Calu3 (cell line): ENCODE data around the gene FBXL12. TPM values are rescaled to one million over a fixed set of nuclear protein-coding genes. Genes with fewer than 3 reads are reported as not detected.

Source experiments
- BruUV-seq: library from RNA; stranded (reverse); fragments of 400-500 nt; replicated peaks from 2 replicates; lab custom pipeline; 2021; lab: Mats Ljungman, UMichigan
- CTCF ChIA-PET: fragments of 300-600 bp; sonication (Branson Sonifier 250); formaldehyde crosslinking; loops from one replicate; lab custom pipeline; 2022; ENCODE audit warnings: antibody characterized with exemption; lab: Charles Lee
- DNase-seq: peaks from one replicate; pipeline ENCODE4 v3.0.0; 2022
- H3K27ac Mint-ChIP-seq: one replicate; pipeline ENCODE4 v1.8.0; 2022; ENCODE audit warnings: mixed read lengths; ENCODE audit not compliant: unreplicated experiment
- H3K27me3 Mint-ChIP-seq: one replicate; pipeline ENCODE4 v1.8.0; 2022; ENCODE audit warnings: mixed read lengths; ENCODE audit not compliant: unreplicated experiment
- H3K36me3 Mint-ChIP-seq: one replicate; pipeline ENCODE4 v1.8.0; 2022; ENCODE audit warnings: mild to moderate bottlenecking, moderate library complexity, mixed read lengths; ENCODE audit not compliant: insufficient read depth, unreplicated experiment
- H3K4me1 Mint-ChIP-seq: one replicate; pipeline ENCODE4 v1.8.0; 2022; ENCODE audit warnings: mild to moderate bottlenecking, low read depth, mixed read lengths; ENCODE audit not compliant: unreplicated experiment
- H3K4me3 Mint-ChIP-seq: one replicate; pipeline ENCODE4 v1.8.0; 2022; ENCODE audit warnings: mild to moderate bottlenecking, low read depth, moderate library complexity, mixed read lengths; ENCODE audit not compliant: unreplicated experiment
- H3K9me3 Mint-ChIP-seq: one replicate; pipeline ENCODE4 v1.8.0; 2022; ENCODE audit warnings: low read depth, mixed read lengths; ENCODE audit not compliant: unreplicated experiment
- CTCF ChIP-seq: fragments of 200-600 bp; IDR thresholded peaks from one replicate; pipeline ENCODE4 v1.8.0; 2022; ENCODE audit warnings: antibody characterized with exemption; ENCODE audit not compliant: unreplicated experiment
- intact Hi-C: fragments of 100-400 bp; cut with micrococcal nuclease; formaldehyde crosslinking; loops from one replicate; pipeline ENCODE4 v1.10.0; 2022; ENCODE audit not compliant: unreplicated experiment
- total RNA-seq: library from RNA; stranded (reverse); gene quantifications from 2 replicates; pipeline ENCODE4 v1.2.3, GENCODE V29; 2022

Gene FBXL12
- total RNA-seq, 1 experiment from 2014 or later, result 20.7 TPM

- no TSS peak for BruUV-seq
- intact Hi-C loops, result no loop called here
- peak overlapping the region; percentile 82 for H3K4me3 Mint-ChIP-seq
- no peaks in the 10 kb centered on the region for H3K9me3 Mint-ChIP-seq
- H3K27ac Mint-ChIP-seq, result no peak overlapping the region
- DNase-seq, result no peak
- TF ChIP-seq CTCF, result no peak
- CTCF ChIA-PET, result interaction anchor here (0.5 kb wide), 1 partner anchor 253 kb away, joined by 3 read pairs; no protein-coding TSS in a partner anchor
- peaks cover 40% of the 10 kb centered on the region for H3K36me3 Mint-ChIP-seq
- no peaks in the 10 kb centered on the region for H3K27me3 Mint-ChIP-seq
- peaks cover 6% of the 10 kb centered on the region for H3K4me1 Mint-ChIP-seq
These were observed 16.6 kb upstream of the FBXL12 start for GRCh38 chr19:9835507-9835949.

DNA sequence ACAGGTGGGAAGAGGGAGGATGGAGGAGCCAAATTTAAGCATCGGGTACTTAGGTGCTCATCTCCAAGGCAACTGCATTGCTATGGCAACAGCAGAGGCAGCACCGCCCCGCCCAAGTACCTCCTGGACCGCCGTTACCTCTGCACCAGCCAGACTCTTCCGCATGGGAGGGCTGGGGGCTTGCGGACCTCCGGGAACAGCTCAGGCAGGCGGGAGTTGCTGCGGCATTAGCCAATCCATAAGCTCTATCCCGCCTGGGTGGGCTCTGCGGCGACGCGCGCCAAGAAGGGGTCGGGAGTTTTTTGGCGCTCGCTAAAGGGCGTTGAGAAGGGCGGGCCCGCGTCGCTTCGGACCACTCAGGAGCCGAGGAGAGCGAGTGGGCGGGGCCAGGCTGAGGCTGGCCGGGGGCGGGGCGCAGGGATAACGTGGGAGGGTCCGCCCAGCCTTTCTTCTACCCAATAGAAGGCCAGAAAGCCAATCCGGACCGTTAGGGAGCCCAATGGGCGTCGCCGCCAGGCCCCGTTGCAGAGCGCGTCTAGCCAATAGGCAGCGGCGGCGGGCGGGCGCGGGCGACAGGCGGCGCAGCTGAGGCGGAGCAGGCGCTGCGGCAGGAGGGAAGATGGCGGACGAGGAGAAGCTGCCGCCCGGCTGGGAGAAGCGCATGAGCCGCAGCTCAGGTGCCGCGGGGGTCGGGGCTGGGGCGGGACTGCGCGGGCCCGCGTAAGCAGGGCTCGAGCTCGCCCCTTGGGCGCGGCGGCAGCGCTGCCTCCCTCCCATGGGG is 16.0 kb upstream of the FBXL12 start, which contains the start of gene PIN1:
Gene PIN1, plus strand, starts transcription at position 593 of the 781 bp plus-strand sequence. Its CDS starts 27 bp downstream, at position 620.
- Mint-ChIP-seq H3K36me3 (peaks cover 35% of the 10 kb centered on the region), H3K27ac (peak within 1 kb of the TSS; percentile 63), H3K27me3 (no peaks in the 10 kb centered on the region), H3K4me1 (peaks cover 6% of the 10 kb centered on the region), H3K4me3 (peak within 1 kb of the TSS; percentile 82), H3K9me3 (no peaks in the 10 kb centered on the region)
- CTCF ChIA-PET, result interaction anchor here (0.5 kb wide), 1 partner anchor 252 kb away, joined by 3 read pairs; no protein-coding TSS in a partner anchor
- no peak for TF ChIP-seq CTCF
- peak; percentile 97 for DNase-seq
- BruUV-seq, result no TSS peak
- intact Hi-C loops, result no loop called here

GRCh38 chr19:9834307-9834725 is 15.4 kb upstream of the FBXL12 start:
- Mint-ChIP-seq H3K4me3 (peak overlapping the region; percentile 82), H3K4me1 (peaks cover 6% of the 10 kb centered on the region), H3K27me3 (no peaks in the 10 kb centered on the region), H3K9me3 (no peaks in the 10 kb centered on the region), H3K27ac (peak overlapping the region; percentile 63), H3K36me3 (peaks cover 32% of the 10 kb centered on the region)
- CTCF ChIA-PET, result no interaction called here
- no TSS peak for BruUV-seq
- TF ChIP-seq CTCF, result no peak
- intact Hi-C loops, result no loop called here
- no peak for DNase-seq

- intact Hi-C loops, result no loop called here
- H3K4me1 Mint-ChIP-seq, result peaks cover 9% of the 10 kb centered on the region
- no peaks in the 10 kb centered on the region for H3K9me3 Mint-ChIP-seq
- DNase-seq, result no peak
- no peak overlapping the region for H3K27ac Mint-ChIP-seq
- peak overlapping the region; percentile 95 for H3K4me3 Mint-ChIP-seq
- no peak for TF ChIP-seq CTCF
- no peaks in the 10 kb centered on the region for H3K27me3 Mint-ChIP-seq
- peaks cover 24% of the 10 kb centered on the region for H3K36me3 Mint-ChIP-seq
- CTCF ChIA-PET, result no interaction called here
- BruUV-seq, result TSS peak; percentile 74
These were observed 9.7 kb upstream of the FBXL12 start for GRCh38 chr19:9828551-9829063.
